Adipose tissue (tissue), 3 donors: ENCODE measurements around the gene SWT1. TPM values are rescaled to one million over a fixed set of nuclear protein-coding genes. Genes with fewer than 3 reads are reported as not detected.

ENCODE experiments used
- H3K27ac ChIP-seq: one replicate; pipeline ENCODE4 v1.5.1; 2013; ENCODE audit warnings: low read depth, low read length
- WGBS, 3 donors: extraction: QIAGEN DNeasy Blood & Tissue Kit; methylation state at CpG; one replicate each; pipeline ENCODE4 v1.1.7; 2013; 5-methylcytosine and 5-hydroxymethylcytosine counted together
- polyA plus RNA-seq, 3 donors: library from polyadenylated mRNA; stranded (reverse); fragments of 200-250 nt; gene quantifications; one replicate each; pipeline ENCODE4 v1.2.3, GENCODE V29; 2013
- donor health status: healthy with polysubstance abuse.
- donor health status: Bipolar disorder and iron deficiency.
- donor health status: healthy.

The SWT1 gene
- polyA plus RNA-seq, 3 donors: 1.7 to 5.5 (median 5.1) TPM

- no peak overlapping the region for H3K27ac ChIP-seq
- WGBS, 3 donors: 77 to 89% (median 81%) methylated on average over 2 of the region's 2 CpGs
Measured at GRCh38 chr1:185268352-185268751, 111.4 kb downstream of the SWT1 start.

DNA sequence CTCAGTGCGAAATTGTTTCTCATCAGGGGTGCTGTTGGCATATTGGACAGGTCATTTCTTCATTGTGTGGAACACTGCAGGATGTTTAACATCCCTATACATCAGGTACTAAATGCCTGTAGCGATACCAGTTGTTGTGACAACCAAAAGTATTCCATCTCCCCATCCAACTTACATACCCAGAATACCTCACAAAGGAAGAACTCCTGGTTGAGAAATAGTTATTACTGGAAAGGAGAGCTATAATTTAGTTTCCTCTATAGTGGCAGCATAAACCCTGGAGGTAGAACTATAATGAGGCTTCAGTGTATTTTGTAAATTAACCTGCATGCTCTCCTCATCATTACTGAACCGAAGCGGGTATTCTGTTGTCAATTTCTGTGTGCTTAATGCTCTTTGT, 115.0 kb downstream of the SWT1 start:
- H3K27ac ChIP-seq: no peak overlapping the region
- WGBS, 3 donors: 91 to 94% (median 91%) methylated on average over 4 of the region's 4 CpGs

DNA sequence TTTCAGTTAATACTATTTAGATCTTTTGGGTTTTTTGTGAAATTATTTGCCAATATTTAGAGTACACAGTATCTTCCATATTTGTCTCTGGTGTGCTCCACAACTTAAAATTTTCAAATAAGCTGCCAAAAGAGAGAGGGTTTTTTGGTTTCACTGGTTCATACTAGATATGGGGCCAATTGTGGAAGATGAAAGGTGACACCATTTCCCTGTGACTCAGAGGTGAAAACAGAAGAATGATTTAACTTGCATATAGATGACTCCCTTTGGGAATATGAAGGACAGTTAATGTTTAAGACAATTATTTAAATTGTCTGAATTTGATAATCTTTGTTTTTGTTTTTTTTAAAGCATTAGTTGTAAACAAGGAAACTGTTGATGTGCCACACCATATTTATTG, 122.6 kb downstream of the SWT1 start:
- no peak overlapping the region for H3K27ac ChIP-seq

GRCh38 chr1:185280589-185280988, 123.6 kb downstream of the SWT1 start:
- 95 to 98% (median 97%) methylated on average over 2 of the region's 2 CpGs for WGBS, 3 donors
- H3K27ac ChIP-seq: no peak overlapping the region

GRCh38 chr1:185281245-185281644, 124.3 kb downstream of the SWT1 start:
- H3K27ac ChIP-seq: no peak overlapping the region
- WGBS, 3 donors: 61 to 76% (median 73%) methylated on average over 3 of the region's 3 CpGs

DNA sequence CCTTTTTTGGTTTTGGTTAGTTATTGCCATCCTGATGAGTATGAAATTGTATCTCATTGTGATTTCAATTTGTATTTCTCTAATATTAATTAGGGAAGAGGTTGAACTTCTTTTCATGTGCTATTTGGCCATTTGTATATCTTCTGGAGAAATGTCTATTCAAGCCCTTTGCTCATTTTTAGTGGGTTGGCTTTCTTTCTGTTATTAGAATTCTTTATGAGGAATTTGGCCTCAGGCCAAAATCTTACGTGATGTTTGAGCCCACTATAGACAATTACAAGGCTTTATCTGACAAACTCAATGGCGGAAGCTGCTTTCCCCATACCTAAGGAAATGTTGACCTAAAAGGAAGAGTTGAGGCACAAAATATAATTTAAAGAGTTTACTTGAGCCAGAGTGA, 127.1 kb downstream of the SWT1 start:
- H3K27ac ChIP-seq: no peak overlapping the region
- WGBS, 3 donors: 83 to 85% (median 84%) methylated on average over 2 of the region's 2 CpGs

DNA sequence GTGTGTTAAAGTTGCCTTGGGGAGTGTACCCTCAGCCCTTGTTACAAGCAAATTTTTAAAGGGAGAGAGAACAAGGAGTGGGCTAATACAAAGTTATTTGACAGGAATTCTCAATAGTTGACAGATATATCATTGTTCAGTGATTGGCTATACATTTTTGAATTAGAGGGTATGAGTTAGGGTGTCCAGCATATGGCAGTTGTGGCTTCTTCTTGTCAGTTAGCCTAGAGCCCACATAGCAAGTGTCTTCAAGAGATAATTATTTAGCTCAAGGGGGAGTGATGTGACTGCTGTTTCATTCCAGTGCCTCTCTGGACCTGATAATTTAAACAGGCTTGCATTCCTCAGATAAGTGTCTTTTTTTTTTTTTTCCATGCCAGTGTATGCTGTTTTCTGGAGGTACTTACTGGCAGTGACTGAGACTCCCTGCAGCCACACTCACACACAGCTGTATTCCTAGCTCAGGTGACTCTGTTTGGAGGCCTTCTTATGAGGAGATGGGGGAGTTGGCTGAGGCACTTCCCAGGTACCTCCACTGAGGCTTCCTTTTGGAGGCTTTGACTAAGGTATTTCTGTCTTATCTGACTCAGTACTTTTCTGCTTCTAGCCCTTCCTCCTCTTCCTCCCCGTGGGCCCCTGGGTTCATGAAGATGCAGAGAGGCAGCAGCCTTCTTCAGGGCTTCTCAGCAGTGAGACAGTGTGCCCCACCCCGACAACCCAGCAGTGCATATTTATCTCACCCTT, 127.7 kb downstream of the SWT1 start:
- H3K27ac ChIP-seq: no peak overlapping the region
- WGBS, 3 donors: 58 to 72% (median 70%) methylated on average over 2 of the region's 2 CpGs

DNA sequence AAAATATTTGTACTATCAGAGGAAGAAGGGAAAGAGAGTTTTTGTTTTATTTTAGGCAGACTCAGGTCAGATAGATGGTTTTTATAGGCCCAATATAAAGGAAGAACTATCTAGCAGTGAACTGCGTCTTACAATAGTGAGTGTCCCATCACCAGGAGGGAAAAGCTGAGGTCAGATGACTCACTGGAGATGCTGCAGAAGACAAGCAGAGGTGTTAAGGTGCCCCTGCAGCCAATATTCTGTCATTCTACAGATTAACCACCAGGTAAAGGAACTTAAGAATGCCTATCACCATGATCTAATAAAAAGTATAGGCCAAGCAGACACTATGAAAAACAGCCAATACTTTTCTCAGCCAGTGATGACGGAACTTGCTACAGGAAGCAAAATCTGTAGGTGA, 130.5 kb downstream of the SWT1 start:
- no peak overlapping the region for H3K27ac ChIP-seq
- 90 to 92% (median 90%) methylated on average over 2 of the region's 2 CpGs for WGBS, 3 donors

DNA sequence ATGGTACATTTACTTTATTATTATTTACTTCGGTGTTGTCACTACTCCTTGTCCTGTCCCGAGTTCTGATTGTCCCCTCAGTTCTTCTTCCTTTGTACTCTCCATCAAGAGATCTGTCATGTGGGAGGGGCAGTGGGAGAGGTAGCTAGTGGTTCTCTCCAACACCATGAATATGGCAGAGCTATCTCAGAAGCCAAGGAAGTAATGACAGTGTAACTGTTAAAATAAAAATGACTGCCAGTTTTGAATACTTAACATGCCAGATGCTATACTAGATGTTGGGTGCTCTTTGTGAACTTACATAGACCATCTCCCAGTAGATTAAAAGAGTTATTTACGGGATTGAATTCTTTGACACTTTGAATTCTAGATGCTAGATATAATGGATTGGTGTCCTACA, 131.5 kb downstream of the SWT1 start:
- H3K27ac ChIP-seq: no peak overlapping the region
- WGBS, 3 donors: 90 to 95% (median 93%) methylated on average over 3 of the region's 3 CpGs

DNA sequence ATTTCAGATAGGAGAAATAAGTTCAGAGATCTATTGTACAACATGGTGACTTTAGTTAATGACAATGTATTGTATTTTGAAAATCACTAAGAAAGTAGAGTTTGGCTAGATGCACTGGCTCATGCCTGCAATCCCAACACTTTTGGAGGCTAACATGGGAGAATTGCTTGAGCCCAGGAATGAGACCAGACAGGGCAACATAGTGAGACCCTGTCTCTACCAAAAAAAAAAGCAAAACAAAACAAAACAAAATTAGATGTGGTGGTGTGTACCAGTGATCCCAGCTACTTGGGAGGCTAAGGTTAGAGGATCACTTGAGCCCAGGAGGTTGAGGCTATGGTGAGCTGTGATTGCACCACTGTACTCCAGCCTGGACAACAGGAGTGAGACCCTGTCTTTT, 132.9 kb downstream of the SWT1 start:
- H3K27ac ChIP-seq: no peak overlapping the region

- no peak overlapping the region for H3K27ac ChIP-seq
- 84 to 96% (median 91%) methylated on average over 1 of the region's 1 CpG for WGBS, 3 donors
Measured at GRCh38 chr1:185291159-185291558, 134.2 kb downstream of the SWT1 start.

- no peak overlapping the region for H3K27ac ChIP-seq
- WGBS, 3 donors: 65 to 100% (median 83%) methylated on average over 1 of the region's 1 CpG
Measured at GRCh38 chr1:185291652-185292051, 134.7 kb downstream of the SWT1 start.

DNA sequence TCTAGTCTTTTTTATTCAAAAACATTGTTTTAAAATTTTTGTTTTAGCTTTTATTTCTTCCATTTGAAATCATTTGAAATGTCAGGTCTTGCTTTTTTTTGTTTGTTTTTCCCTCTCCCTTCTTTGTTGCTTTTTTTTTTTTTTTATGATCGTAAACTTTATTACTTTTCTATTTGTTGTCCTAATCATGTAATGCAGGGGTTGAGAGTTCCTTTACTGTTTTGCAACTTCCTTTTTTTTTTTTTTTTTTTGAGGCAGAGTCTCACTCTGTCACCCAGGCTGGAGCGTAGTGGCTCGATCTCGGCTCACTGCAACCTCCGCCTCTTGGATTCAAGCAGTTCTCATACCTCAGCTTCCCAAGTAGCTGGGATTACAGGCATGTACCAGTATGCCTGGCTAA, 135.3 kb downstream of the SWT1 start:
- 41 to 90% (median 49%) methylated on average over 5 of the region's 5 CpGs for WGBS, 3 donors
- no peak overlapping the region for H3K27ac ChIP-seq

DNA sequence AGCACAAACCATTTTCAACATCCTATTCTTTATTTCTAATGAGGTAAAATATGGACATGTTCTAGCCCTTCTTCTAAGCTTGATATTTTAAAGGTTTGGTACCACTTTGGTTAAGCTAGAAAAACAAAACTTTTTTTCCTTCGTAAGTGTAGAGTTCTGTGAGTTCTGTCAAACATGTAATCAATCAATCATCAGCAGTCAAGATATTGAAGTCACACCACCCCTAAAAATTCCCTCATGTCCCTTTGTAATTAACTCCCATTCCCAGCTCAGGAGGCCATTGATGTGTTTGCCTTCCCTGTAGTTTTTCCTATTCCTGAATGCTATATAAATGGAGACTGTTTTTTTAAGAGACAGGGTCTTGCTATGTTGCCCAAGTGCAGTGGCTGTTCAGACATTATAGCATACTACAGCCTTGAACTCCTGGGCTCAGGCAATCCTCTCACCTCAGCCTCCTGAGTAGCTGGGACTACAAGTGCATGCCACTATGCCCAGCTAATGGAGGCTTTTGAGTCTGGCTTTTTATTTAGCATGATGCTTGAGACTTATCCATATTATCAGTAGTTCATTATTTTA, 137.1 kb downstream of the SWT1 start:
- no peak overlapping the region for H3K27ac ChIP-seq
- WGBS, 3 donors: 93 to 98% (median 93%) methylated on average over 1 of the region's 1 CpG

GRCh38 chr1:185295091-185295490, 138.1 kb downstream of the SWT1 start:
- H3K27ac ChIP-seq: no peak overlapping the region

- 94 to 98% (median 94%) methylated on average over 2 of the region's 2 CpGs for WGBS, 3 donors
- H3K27ac ChIP-seq: no peak overlapping the region
Measured at GRCh38 chr1:185297982-185298381, 141.0 kb downstream of the SWT1 start.

GRCh38 chr1:185300152-185300551, 143.2 kb downstream of the SWT1 start:
- no peak overlapping the region for H3K27ac ChIP-seq
- WGBS, 3 donors: 89 to 94% (median 92%) methylated on average over 6 of the region's 6 CpGs

- H3K27ac ChIP-seq: no peak overlapping the region
- WGBS, 3 donors: 91 to 99% (median 97%) methylated on average over 3 of the region's 3 CpGs
Measured at GRCh38 chr1:185305419-185305818, 148.5 kb downstream of the SWT1 start.

GRCh38 chr1:185308126-185308525, 151.2 kb downstream of the SWT1 start:
- 91 to 93% (median 91%) methylated on average over 1 of the region's 1 CpG for WGBS, 3 donors

DNA sequence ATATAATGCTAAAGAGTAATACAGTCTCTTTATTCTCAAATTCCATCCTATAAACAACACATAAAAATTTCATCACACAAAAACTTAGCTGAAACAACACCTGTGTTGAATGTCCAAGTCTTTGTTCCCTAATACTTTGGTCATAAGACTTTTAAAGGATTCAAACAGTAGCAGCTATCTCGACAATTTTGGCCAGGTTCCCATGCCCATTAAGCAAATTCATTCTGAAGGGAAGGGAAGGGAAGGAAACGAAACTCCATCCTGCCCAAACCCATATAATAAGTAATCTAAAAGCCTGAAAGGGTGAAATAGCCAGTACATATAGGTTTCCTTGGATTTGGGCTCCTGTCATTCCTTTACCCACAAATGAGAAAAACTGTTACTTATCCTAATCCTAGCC, 152.6 kb downstream of the SWT1 start:
- no peak overlapping the region for H3K27ac ChIP-seq
- WGBS, 3 donors: 13 to 24% (median 18%) methylated on average over 2 of the region's 2 CpGs

More at GRCh38 chr1:185308126-185308525, 151.2 kb downstream of the SWT1 start:
- no peak overlapping the region for H3K27ac ChIP-seq
